ENCODE measurements around the gene AADACL3.

- TF ChIP-seq CTCF (IDR thresholded peaks at IDR 0.05; ENCODE audit: poor library complexity) (no peak), EZH2phosphoT487 (IDR thresholded peaks at IDR 0.05; ENCODE audit: low read depth, severe bottlenecking, unreplicated experiment) (no peak), EZH2 (IDR thresholded peaks at IDR 0.05; ENCODE audit: borderline replicate concordance) (no peak)
Observed at GRCh38 chr1:12697397-12697796, 18.5 kb upstream of the AADACL3 start.

Measured in hepatocyte (in vitro differentiated cells).